Right hindlimb (tissue), 1 donor: ENCODE results near the gene PRR15L.
A peak's percentile ranks its signal among the peaks of the same experiment; 100 is the strongest.
"Not testable (repeated sequence)": the region's sequence is repeated elsewhere in the genome, so short reads cannot be mapped to it uniquely, and the experiment has no call there.

Experiments
- DNase-seq: peaks from one replicate; pipeline ENCODE4 v3.0.0-alpha.2; 2018

PRR15L gene, protein sequence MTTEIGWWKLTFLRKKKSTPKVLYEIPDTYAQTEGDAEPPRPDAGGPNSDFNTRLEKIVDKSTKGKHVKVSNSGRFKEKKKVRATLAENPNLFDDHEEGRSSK

GRCh38 chr17:47957591-47958490, at the start of gene PRR15L:
PRR15L (minus strand) TSS chr17:47957883; CDS start chr17:47953234, 4,649 bp downstream.
- no peak for DNase-seq

- DNase-seq = no peak
These were observed 49.4 kb upstream of the PRR15L start for GRCh38 chr17:48006936-48007709.

- no peak for DNase-seq
These were observed 47.3 kb upstream of the PRR15L start for GRCh38 chr17:48004983-48005382.

- DNase-seq = peak; percentile 33
These were observed 45.9 kb upstream of the PRR15L start for GRCh38 chr17:48003417-48004151.

GRCh38 chr17:48002916-48003416, 45.3 kb upstream of the PRR15L start:
- no peak for DNase-seq

DNA sequence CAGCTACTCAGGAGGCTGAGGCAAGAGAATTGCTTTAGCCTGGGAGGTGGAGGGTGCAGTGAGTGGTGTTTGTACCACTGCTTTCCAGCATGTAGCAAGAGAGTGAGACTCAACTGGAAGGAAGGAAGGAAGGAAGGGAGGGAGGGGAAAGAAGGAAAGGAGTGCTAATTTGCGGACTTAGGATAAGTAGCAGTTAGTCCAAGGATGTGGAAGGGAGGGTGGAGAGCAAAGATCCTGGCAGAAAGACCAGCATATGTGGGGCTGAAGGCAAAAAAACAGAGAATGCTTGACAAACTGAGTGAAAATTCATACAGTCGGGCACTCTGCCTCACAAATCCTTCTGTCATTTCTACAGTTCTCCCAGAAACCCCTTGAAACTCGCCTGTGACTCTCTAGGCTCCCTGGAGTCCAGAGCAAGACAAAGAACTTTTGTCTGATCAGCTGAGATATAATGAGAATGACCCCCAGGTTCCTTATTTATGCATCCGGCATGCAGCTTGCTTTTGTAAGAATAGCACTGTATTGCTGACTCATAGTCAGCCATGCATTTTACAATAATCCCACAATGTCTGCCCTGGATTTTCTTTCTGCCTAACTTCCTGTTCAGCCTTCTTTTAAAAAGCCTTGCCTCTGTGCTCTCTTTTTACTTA, 44.7 kb upstream of the PRR15L start:
- no peak for DNase-seq

DNA sequence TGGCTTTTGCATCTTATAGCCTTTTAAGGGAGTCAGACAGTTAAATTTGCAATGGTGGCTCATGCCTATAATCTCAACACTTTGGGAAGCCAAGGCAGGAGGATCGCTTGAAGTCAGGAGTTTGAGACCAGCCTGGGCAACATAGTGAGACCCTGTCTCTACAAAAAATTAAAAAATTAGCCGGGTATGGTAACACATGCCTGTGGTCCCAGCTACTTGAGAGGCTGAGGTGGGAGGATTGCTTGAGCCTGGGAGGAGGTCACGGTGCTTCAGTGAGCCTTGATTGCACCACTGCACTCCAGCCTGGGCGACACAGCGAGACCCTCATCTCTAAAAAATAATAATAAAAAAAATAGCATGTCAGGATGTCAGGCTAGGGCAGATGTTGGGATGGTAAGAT, 44.0 kb upstream of the PRR15L start:
- DNase-seq = not testable (repeated sequence)

GRCh38 chr17:48001197-48001596, 43.5 kb upstream of the PRR15L start:
- no peak for DNase-seq

DNA sequence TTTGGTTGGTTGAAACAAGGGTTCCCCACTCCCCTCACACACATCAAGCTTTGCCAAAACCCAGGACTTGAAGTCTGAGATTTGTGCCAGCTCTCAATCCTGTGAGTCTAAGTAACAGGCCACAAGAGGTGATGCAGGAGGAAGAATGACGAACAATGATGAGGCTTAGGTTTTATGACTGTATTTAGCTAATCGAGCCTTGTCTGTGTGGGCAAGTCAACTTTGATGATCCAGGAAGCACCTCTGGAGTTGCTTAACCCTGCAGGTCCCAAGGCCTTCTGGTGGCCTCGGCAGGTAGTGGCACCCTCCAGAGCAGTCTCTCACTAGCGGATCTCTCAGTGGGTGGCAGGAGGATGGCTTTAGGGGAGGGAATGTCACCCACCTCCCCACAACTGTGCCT, 41.9 kb upstream of the PRR15L start:
- DNase-seq = no peak

DNA sequence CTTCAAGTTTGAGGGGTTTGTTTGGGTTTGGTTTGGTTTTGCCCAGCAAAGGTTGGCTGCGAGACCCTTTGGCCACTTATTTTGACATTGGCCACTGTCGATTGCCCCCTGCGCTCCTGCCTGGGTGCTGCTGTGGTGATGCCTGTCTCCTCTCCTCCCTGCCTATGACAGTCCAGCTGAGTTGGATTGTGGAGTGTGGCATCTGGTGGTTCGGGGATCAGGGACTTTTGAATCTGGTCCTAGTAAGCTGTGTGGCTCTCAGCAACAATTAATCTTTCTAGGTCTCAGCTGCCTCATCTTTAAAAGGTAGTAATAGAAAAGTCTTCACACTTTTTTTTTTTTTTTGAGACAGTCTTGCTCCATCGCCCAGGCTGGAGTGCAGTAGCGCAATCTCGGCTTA, 40.4 kb upstream of the PRR15L start:
- DNase-seq = no peak

DNA sequence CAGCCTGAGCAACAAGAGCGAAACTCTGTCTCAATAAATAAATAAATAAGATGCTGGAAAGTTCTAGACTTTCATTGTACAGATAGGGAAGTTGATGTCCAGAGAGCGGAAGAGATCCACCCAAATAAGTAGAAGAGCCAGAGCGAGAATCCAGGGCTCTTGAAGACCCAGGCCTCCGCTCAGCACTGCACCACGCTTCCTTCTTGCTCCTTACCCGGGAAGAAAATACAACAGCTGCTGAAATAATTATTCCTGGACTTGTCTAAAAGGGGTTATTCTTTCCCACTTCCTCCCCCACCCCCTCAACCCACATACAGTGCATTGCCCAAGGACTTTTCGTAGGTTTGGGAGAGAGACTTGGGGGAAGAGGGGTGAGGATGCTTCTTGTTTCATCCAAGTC, 39.9 kb upstream of the PRR15L start:
- DNase-seq = no peak

DNA sequence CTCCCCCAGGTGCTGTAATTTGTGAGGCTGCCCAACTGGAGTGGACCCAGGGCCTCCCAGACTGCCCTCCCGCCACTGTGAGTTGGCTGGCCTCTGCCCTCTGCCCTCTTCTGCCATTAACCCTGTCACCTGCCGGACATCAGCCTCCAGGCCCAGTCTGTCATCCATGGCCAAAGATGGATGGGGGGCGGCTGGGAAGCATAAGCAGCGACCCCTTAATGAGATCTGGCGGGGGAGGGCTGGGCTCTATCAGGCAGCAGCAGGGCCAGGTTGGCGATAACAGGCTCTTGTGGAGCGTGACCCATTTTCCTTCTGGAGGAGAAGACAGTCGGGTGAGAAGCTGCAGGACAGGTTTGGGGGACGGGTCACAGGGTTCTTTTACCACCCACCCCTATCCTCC, 38.5 kb upstream of the PRR15L start:
- no peak for DNase-seq

GRCh38 chr17:47995241-47995935, 37.7 kb upstream of the PRR15L start:
- no peak for DNase-seq

DNA sequence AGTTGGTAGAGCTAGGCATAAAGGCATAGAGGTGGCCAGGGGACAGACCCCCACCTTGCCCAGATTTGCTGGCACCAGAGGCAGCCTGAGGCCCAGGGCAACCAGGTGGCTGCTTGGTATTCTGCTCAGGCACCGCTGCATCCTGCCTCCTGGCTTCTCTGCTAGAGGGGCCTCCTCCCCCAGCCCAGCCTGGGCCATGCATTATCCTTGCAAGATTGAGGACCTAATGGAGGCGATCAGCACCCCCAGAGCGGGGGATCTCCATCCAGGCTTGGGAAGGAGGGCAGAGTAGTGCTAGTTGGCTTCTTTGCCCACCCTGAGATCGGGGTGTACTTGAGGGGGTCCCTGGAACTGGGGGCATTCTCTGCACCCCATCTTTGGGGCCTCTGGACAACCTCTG, 37.0 kb upstream of the PRR15L start:
- DNase-seq = no peak

GRCh38 chr17:47993964-47994363, 36.3 kb upstream of the PRR15L start:
- no peak for DNase-seq

DNA sequence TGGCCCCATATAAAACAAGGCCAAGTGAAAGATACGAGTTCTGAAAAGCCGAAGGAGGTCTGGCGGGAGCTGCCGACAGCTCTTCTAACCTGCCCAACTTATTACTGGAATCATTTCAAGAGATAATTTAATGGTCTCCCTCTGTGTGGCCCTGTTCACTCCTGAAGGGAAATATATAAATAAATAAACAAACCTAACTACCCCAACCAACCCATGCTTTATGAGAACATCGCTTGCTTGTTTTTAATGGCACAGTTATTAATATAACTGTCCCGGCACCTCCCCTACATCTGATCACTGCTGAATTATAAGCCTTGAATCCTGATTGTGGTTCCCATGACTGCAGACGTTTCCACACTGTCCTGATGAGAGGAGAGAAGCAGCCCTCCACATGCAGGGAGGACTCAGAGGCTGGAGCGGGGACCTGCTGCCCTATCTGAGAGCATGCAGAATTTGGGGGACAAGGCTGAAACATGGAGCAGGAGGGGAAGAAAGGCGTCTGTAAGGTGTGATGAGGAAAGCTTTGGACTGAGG, 35.4 kb upstream of the PRR15L start:
- no peak for DNase-seq

- no peak for DNase-seq
These were observed 34.5 kb upstream of the PRR15L start for GRCh38 chr17:47992216-47992615.

GRCh38 chr17:47990962-47991731, 33.5 kb upstream of the PRR15L start:
- no peak for DNase-seq

DNA sequence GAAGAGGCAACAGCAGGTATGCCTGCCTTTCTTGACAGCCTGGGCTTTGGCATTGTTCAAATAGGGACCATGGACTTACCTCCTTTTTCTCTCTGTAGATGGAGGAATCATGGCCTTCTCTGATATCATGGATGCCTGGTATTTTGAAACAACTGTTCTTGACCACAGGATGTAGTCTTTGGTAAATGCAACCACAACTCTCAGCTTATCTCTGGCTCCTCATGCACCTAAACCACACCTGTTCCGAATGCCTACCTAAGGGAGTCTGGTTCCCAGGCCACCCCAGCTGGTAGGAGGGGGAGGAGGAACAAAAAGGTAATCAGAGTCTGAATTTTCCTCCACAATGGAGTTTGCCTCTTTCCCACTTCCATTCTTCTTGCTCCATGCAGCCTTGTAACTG, 32.0 kb upstream of the PRR15L start:
- no peak for DNase-seq

GRCh38 chr17:47989159-47989558, 31.5 kb upstream of the PRR15L start:
- no peak for DNase-seq

- not testable (repeated sequence) for DNase-seq
These were observed 30.8 kb upstream of the PRR15L start for GRCh38 chr17:47988445-47988844.
